DLD1 (cell line): Measurements from ENCODE around the gene SVOPL.
"Not testable (repeated sequence)": the region's sequence is repeated elsewhere in the genome, so short reads cannot be mapped to it uniquely, and the experiment has no call there.

Experiments used
- in situ Hi-C: cut with HindIII; loops from 2 replicates; pipeline ENCODE4 v1.10.0; 2017; ENCODE audit warnings: low sequenced_read_pairs

SVOPL gene

GRCh38 chr7:138705167-138705566, 4.0 kb upstream of the SVOPL start:
- in situ Hi-C loops, result no loop called here

DNA sequence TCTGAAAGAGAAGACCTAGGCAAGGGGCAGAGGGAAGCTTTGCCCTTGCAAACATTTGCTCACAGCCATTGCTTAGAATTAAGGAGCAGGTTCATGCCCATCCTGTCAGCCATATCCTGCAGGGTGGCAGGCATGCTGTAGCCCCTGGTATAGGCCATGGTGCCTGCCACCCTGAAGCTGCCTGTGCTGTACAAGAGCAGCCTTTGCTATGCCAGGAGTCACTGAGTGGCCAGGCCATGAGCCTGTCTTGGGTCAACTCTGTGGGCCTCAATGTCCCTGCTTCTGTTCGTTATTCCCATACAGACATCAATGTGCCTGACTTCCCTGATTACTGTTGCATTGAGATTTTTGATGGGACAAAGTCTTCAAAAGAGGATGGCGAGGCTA, 368 bp upstream of the SVOPL start:
- in situ Hi-C loops, result no loop called here

GRCh38 chr7:138699661-138700060, 1.5 kb downstream of the SVOPL start:
- in situ Hi-C loops, result no loop called here

GRCh38 chr7:138698281-138698680, 2.9 kb downstream of the SVOPL start:
- in situ Hi-C loops, result no loop called here

DNA sequence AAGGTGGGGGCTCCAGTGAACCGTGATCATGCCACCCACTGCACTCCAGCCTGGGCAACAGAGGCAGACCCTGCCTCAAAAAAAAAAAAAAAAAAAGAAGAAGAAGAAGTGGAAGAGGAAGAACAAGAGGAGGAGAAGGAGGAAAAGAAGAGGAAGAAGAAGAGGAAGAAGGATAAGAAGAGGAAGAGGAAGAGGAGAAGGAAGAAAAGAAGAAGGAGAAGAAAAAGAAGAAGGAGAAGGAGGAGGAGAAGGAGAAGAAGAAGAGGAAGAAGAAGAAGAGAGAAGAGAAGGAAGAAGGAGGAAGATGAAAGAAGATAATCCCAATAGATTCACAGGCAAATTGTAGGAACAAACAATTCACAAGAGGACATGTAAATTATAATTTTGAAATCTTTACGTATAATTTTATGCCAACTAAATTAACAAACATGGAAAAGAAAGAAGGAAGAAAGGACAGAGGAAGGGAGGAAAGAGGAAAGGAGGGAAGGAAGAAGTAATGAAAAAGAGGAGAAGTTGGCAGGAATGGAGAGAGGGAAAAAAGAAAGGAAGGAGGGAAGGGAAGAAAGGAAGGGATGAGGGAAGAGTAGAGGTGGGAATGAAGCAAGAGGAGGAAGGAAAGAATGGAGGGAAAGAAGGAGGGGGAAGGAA, 3.5 kb downstream of the SVOPL start:
- in situ Hi-C loops, result no loop called here

DNA sequence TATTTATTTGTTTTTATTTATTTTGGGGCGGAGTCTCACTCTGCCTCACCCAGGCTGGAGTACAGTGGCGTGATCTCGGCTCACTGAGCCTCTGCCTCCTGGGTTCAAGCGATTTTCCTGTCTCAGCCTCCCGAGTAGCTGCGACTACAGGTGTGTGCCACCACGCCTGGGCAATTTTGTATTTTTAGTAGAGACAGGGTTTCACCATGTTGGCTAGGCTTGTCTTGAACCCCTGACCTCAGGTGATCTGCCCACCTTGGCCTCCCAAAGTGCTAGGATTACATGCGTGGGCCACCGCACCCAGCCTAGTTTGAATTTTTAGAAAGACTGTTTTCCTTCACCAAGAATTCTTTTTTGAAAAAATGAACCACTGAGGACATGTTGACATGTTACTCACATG, 5.4 kb downstream of the SVOPL start:
- in situ Hi-C loops, result not testable (repeated sequence)

GRCh38 chr7:138695106-138695505, 6.1 kb downstream of the SVOPL start:
- in situ Hi-C loops, result no loop called here

GRCh38 chr7:138691178-138691577, 10.0 kb downstream of the SVOPL start:
- in situ Hi-C loops, result no loop called here

GRCh38 chr7:138690495-138690894, 10.7 kb downstream of the SVOPL start:
- in situ Hi-C loops, result no loop called here

DNA sequence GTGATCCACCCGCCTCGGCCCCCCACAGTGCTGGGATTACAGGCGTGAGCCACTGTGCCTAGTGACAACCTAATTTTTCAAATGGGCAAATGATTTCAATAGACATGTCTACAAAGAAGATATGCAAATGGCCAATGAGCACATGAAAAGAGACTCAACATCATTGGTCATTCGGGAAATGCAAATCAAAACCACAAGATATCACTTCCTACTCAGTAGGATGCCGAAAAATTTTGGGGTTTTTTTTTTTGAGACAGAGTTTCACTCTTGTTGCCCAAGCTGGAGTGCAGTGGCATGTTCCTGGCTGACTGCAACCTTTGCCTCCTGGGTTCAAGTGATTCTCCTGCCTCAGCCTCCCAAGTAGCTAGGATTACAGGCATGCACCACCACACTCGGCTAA, 13.1 kb downstream of the SVOPL start:
- in situ Hi-C loops, result not testable (repeated sequence)

DNA sequence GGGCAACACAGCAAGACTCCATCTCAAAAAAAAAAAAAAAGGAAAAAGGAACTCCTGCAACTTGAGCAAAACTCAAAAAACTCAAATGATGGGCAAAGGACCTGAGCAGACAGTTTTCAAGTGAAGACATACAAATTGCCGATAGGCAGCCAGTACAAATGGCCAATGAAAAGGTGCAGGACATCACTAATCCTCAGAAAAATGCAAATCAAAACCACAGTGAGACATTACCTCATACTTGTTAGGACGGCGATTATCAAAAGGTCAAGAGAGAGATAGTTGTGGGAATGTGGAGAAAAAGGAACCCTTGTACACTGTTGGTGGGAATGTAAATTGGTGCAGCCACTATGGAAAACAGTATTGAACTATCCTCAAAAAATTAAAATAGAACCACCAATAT, 16.8 kb downstream of the SVOPL start:
- in situ Hi-C loops, result no loop called here

DNA sequence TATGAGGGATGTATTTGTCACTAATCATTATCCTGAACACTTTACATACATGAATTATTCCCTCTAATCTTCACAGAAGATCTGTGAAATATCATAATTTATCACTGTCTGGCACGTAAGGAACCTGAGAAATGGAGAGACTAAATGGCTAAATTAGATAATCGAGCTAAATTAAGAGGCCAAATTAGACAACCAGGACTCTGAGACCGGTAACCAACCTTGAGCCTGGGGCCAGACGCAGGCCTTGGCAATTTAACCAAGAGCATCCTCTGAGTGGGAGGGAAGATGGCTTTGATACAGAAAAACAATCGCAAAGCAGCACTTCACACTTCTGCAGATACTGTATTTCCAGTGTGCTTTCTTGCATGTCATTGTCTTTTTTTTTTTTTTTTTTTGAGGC, 21.4 kb downstream of the SVOPL start:
- in situ Hi-C loops, result no loop called here

- in situ Hi-C loops, result no loop called here
Observed at GRCh38 chr7:138670594-138670993, 30.6 kb downstream of the SVOPL start.

- in situ Hi-C loops, result no loop called here
Observed at GRCh38 chr7:138669364-138669763, 31.8 kb downstream of the SVOPL start.

- in situ Hi-C loops, result no loop called here
Observed at GRCh38 chr7:138668946-138669345, 32.2 kb downstream of the SVOPL start.

DNA sequence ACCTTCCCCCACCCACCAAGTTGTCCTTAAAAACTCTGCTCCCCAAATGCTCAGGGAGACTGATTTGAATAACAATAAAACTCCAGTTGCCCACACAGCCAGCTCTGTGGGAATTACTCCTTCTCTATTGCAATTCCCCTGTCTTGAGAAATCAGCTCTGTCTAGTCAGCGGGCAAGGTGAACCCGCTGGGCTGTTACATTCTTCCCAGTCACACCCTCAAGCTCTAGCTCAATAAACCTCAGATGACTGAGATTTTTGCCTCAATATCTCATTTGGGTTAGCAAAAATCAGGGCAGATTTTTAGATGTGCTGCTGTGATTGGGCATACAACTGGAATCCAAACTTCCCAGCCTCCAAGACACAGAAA, 32.9 kb downstream of the SVOPL start:
- in situ Hi-C loops, result no loop called here

- in situ Hi-C loops, result no loop called here
Observed at GRCh38 chr7:138667535-138668228, 33.5 kb downstream of the SVOPL start.

DNA sequence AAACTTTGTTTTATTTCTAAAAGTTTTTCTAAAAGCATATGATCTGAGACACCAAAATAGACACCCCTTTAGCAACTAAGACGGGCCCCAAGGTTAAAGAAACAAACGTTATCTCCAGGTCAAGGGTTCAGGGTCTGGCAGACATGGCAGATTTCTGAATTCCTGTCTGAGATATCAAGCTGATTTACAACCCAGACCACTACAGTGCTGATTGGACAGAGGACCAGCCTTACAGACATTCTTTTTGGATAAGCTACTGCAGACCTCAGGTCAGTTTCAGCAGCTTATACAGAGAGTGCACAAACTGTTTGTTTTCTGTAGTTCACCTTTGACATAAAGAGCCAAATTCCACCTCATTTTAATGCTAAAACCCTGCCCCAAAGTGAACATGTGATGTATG, 34.8 kb downstream of the SVOPL start:
- in situ Hi-C loops, result no loop called here

DNA sequence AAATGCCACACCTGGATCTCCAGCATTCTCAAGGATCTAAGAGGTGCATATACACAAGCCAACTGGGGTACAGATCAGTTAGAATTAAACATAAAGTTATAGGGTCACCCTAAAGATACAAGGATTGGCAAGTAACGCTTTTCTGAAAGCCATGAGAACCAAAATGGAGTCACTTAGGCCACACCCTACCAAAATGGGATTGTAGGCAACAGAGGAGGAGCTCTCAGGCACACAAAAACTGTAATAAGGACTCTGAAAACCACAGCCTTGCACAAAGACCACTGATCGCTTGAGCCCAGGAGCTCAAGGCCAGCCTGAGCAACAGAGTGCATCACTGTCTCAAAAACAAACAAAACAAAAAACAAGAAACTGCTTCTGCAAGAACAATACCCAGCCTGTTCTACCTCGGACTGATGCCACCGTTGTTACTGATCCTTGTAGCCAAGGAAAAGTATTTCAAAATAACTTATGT, 35.5 kb downstream of the SVOPL start:
- in situ Hi-C loops, result no loop called here

GRCh38 chr7:138665249-138665648, 35.9 kb downstream of the SVOPL start:
- in situ Hi-C loops, result no loop called here

- in situ Hi-C loops, result no loop called here
Observed at GRCh38 chr7:138663725-138664710, 37.1 kb downstream of the SVOPL start.

GRCh38 chr7:138662991-138663320, 38.2 kb downstream of the SVOPL start:
- in situ Hi-C loops, result no loop called here
